ENCODE measurements around the gene ATP1B4. TPM values are rescaled to one million over a fixed set of nuclear protein-coding genes. Genes with fewer than 3 reads are reported as not detected.

The ATP1B4 gene
- total RNA-seq, 1 experiment from 2014 or later: not detected

GRCh38 chrX:120372667-120373370 is 10.9 kb downstream of the ATP1B4 start:
- H3K4me2 ChIP-seq (ENCODE audit: insufficient read depth, insufficient read length, low read length): no peak overlapping the region
- no peak for DNase-seq
- H3K14ac ChIP-seq (ENCODE audit: insufficient read depth, low read length): no peak overlapping the region
- no peak overlapping the region for H2BK15ac ChIP-seq (ENCODE audit: low read depth, low read length)
- no peak overlapping the region for H4K5ac ChIP-seq (ENCODE audit: insufficient read length, low read depth, low read length)
- no peak overlapping the region for H2BK20ac ChIP-seq (ENCODE audit: low read depth, low read length, poor library complexity, severe bottlenecking)
- no peak overlapping the region for H3K56ac ChIP-seq (ENCODE audit: insufficient read length, low read depth, low read length)
- H4K8ac ChIP-seq (replicated peaks; ENCODE audit: insufficient read length, low read depth, low read length): no peak overlapping the region
- H4K20me1 ChIP-seq (ENCODE audit: control insufficient read depth, insufficient read depth, insufficient read length): no peaks in the 10 kb centered on the region
- H3K79me2 ChIP-seq (ENCODE audit: insufficient read depth, low read length): no peaks in the 10 kb centered on the region
- Mint-ChIP-seq H3K4me3 (no peak overlapping the region), H3K27ac (no peak overlapping the region), H3K36me3 (ENCODE audit: insufficient read depth in 1 of 3, low read depth in 3 of 3) (no peaks in the 10 kb centered on the region; a peak in 1 of 7 replicates), H3K4me1 (peaks cover 7 to 12% of the 10 kb centered on the region in 2 experiments), H3K9me3 (peaks cover 60 to 68% of the 10 kb centered on the region in 2 experiments), H3K27me3 (ENCODE audit: low read depth) (no peaks in the 10 kb centered on the region; the same call in 1 of the 2 replicates)
- no peak overlapping the region for H3K4ac ChIP-seq (ENCODE audit: low read depth, low read length)
- peaks cover 3% of the 10 kb centered on the region; the same call in 1 of the 2 replicates for H3K4me1 ChIP-seq (ENCODE audit: insufficient read depth, low read length)
- no peak overlapping the region for H3T11ph ChIP-seq (ENCODE audit: low read length)
- H3K27me3 ChIP-seq (ENCODE audit: insufficient read depth, low read length): no peaks in the 10 kb centered on the region; the same call in 1 of the 2 replicates
- H2AFZ ChIP-seq (ENCODE audit: low read length): no peak overlapping the region
- H3K23ac ChIP-seq (ENCODE audit: insufficient read length, low read depth, low read length): no peak overlapping the region
- H3K9ac ChIP-seq (ENCODE audit: extremely low read depth, insufficient read length, low read length): no peak overlapping the region
- no peak overlapping the region for H2BK5ac ChIP-seq (ENCODE audit: insufficient read length, low read length)
- no peak overlapping the region for H2BK12ac ChIP-seq (ENCODE audit: insufficient read length, low read depth, low read length)
- no CpG with 5 or more reads among the region's 6 CpGs for whole genome bisulfite sequencing (ENCODE audit: extremely low coverage, insufficient read length, low lambda C conversion rate)
- no peaks in the 10 kb centered on the region for H3K79me1 ChIP-seq (ENCODE audit: insufficient read depth, low read depth, low read length, poor library complexity, severe bottlenecking)
- H2BK120ac ChIP-seq (ENCODE audit: low read depth, low read length, poor library complexity, severe bottlenecking): no peak overlapping the region
- no peak overlapping the region for H3K18ac ChIP-seq (ENCODE audit: insufficient read length, low read depth, low read length)
- H3K23me2 ChIP-seq (ENCODE audit: insufficient read length, low read depth, low read length, poor library complexity, severe bottlenecking): no peaks in the 10 kb centered on the region
- no peak overlapping the region for H4K91ac ChIP-seq (ENCODE audit: insufficient read length, low read depth, low read length)
- H3K9me3 ChIP-seq (ENCODE audit: control insufficient read depth, low read depth, low read length): peaks cover 46% of the 10 kb centered on the region
- no peak for TF ChIP-seq CTCF (conservative IDR thresholded peaks at IDR 0.05)
- H2AK5ac ChIP-seq (ENCODE audit: insufficient read length, low read length): no peak overlapping the region
- no peak overlapping the region for H3K27ac ChIP-seq (ENCODE audit: insufficient read length, low read depth, low read length)

Measured in H9 (cell line).